ENCODE data around the gene MED13. TPM values are rescaled to one million over a fixed set of nuclear protein-coding genes. Genes with fewer than 3 reads are reported as not detected.

Gene MED13
- total and polyA plus RNA-seq, 4 donors, result 6.6 to 64.0 (median 26.0) TPM

- Histone ChIP-seq H3K4me3 (ENCODE audit: low read depth in 1 of 3, low read length in 3 of 3) (no peak overlapping the region), H3K27ac (ENCODE audit: low read depth in 1 of 2, low read length in 2 of 2) (no peak overlapping the region), H3K9me3 (ENCODE audit: control insufficient read depth in 4 of 4, low read length in 3 of 4) (no peaks in the 10 kb centered on the region), H3K36me3 (ENCODE audit: control insufficient read depth in 4 of 4, insufficient read depth in 3 of 4, low read depth in 1 of 4, low read length in 3 of 4) (no peaks in the 10 kb centered on the region), H3K4me1 (ENCODE audit: control insufficient read depth in 4 of 4, insufficient read depth in 4 of 4, low read length in 3 of 4) (peaks cover 0 to 16% (median 12%) of the 10 kb centered on the region in 4 donors), H3K27me3 (ENCODE audit: control insufficient read depth in 4 of 4, insufficient read depth in 4 of 4, low read length in 3 of 4) (no peaks in the 10 kb centered on the region), H3K9ac (ENCODE audit: low read depth in 1 of 2, low read length in 2 of 2) (no peak overlapping the region)
- TF ChIP-seq YY1 (IDR thresholded peaks at IDR 0.05), result no peak
- no peak for TF ChIP-seq ZBTB33 (IDR thresholded peaks at IDR 0.05)
- TF ChIP-seq HNF4G (IDR thresholded peaks at IDR 0.05), result no peak
- no peak for TF ChIP-seq FOXA2 (IDR thresholded peaks at IDR 0.05)
- TF ChIP-seq JUND (IDR thresholded peaks at IDR 0.05), result no peak
- TF ChIP-seq EGR1 (IDR thresholded peaks at IDR 0.05; ENCODE audit: low read depth in 2 of 2), result no peak
- TF ChIP-seq NR2F2 (IDR thresholded peaks at IDR 0.05), result no peak
- TF ChIP-seq REST (IDR thresholded peaks at IDR 0.05), result no peak
- TF ChIP-seq MAX (IDR thresholded peaks at IDR 0.05), result no peak
- 85% methylated on average over 1 of the region's 1 CpG for WGBS
- no peak for DNase-seq (ENCODE audit: low spot score)
Measured at GRCh38 chr17:62100055-62100454, 35.0 kb upstream of the MED13 start.

GRCh38 chr17:62099532-62099931, 34.5 kb upstream of the MED13 start:
- no peak for DNase-seq (ENCODE audit: low spot score)
- Histone ChIP-seq H3K27ac (ENCODE audit: low read depth in 1 of 2, low read length in 2 of 2) (no peak overlapping the region), H3K36me3 (ENCODE audit: control insufficient read depth in 4 of 4, insufficient read depth in 3 of 4, low read depth in 1 of 4, low read length in 3 of 4) (no peaks in the 10 kb centered on the region), H3K4me3 (ENCODE audit: low read depth in 1 of 3, low read length in 3 of 3) (no peak overlapping the region), H3K4me1 (ENCODE audit: control insufficient read depth in 4 of 4, insufficient read depth in 4 of 4, low read length in 3 of 4) (peaks cover 0 to 19% (median 12%) of the 10 kb centered on the region in 4 donors), H3K9me3 (ENCODE audit: control insufficient read depth in 4 of 4, low read length in 3 of 4) (no peaks in the 10 kb centered on the region), H3K27me3 (ENCODE audit: control insufficient read depth in 4 of 4, insufficient read depth in 4 of 4, low read length in 3 of 4) (no peaks in the 10 kb centered on the region), H3K9ac (ENCODE audit: low read depth in 1 of 2, low read length in 2 of 2) (no peak overlapping the region)
- no peak for TF ChIP-seq FOXA2 (IDR thresholded peaks at IDR 0.05)
- 94% methylated on average over 2 of the region's 2 CpGs for WGBS

GRCh38 chr17:62098623-62099231, 33.6 kb upstream of the MED13 start:
- Histone ChIP-seq H3K9me3 (ENCODE audit: control insufficient read depth in 4 of 4, low read length in 3 of 4) (no peaks in the 10 kb centered on the region), H3K27me3 (ENCODE audit: control insufficient read depth in 4 of 4, insufficient read depth in 4 of 4, low read length in 3 of 4) (no peaks in the 10 kb centered on the region), H3K4me1 (ENCODE audit: control insufficient read depth in 4 of 4, insufficient read depth in 4 of 4, low read length in 3 of 4) (peaks cover 0 to 26% (median 19%) of the 10 kb centered on the region in 4 donors), H3K4me3 (ENCODE audit: low read depth in 1 of 3, low read length in 3 of 3) (no peak overlapping the region), H3K9ac (ENCODE audit: low read depth in 1 of 2, low read length in 2 of 2) (no peak overlapping the region), H3K27ac (ENCODE audit: low read depth in 1 of 2, low read length in 2 of 2) (no peak overlapping the region), H3K36me3 (ENCODE audit: control insufficient read depth in 4 of 4, insufficient read depth in 3 of 4, low read depth in 1 of 4, low read length in 3 of 4) (no peaks in the 10 kb centered on the region)
- no peak for DNase-seq (ENCODE audit: low spot score)
- WGBS, result 89% methylated on average over 4 of the region's 4 CpGs
- no peak for TF ChIP-seq MAX (IDR thresholded peaks at IDR 0.05)
- no peak for TF ChIP-seq GABPA (IDR thresholded peaks at IDR 0.05 in 1 of 2, conservative IDR thresholded peaks at IDR 0.05 in 1 of 2)
- no peak for TF ChIP-seq TAF1 (conservative IDR thresholded peaks at IDR 0.05)
- TF ChIP-seq CTCF (IDR thresholded peaks at IDR 0.05; ENCODE audit: low read depth, low read length, missing input control), result no peak
- no peak for TF ChIP-seq ZBTB33 (IDR thresholded peaks at IDR 0.05)
- TF ChIP-seq RXRA (IDR thresholded peaks at IDR 0.05), result no peak
- no peak for TF ChIP-seq SP1 (IDR thresholded peaks at IDR 0.05)

All from liver (tissue), 9 donors.